Trophoblast cell (in vitro differentiated cells and primary cell): Measurements from ENCODE around the gene SH3YL1.

ENCODE experiments used
- DNase-seq, 2 donors: peaks; one replicate each; pipeline ENCODE4 v3.0.0-alpha.2; 2016
- H2AFZ ChIP-seq: 2 replicates; pipeline ENCODE4 v1.6.1; 2013; ENCODE audit warnings: low read length, moderate library complexity, mild to moderate bottlenecking; ENCODE audit not compliant: insufficient read depth, poor library complexity
- H2AK5ac ChIP-seq: 2 replicates; pipeline ENCODE4 v1.6.1; 2013; ENCODE audit warnings: mild to moderate bottlenecking, low read length
- H2BK120ac ChIP-seq: 2 replicates; pipeline ENCODE4 v1.6.1; 2013; ENCODE audit warnings: low read length, mild to moderate bottlenecking, moderate library complexity; ENCODE audit not compliant: insufficient read depth, poor library complexity
- H2BK12ac ChIP-seq: 2 replicates; pipeline ENCODE4 v1.6.1; 2013; ENCODE audit warnings: mild to moderate bottlenecking, low read length, moderate library complexity
- H2BK5ac ChIP-seq: 2 replicates; pipeline ENCODE4 v1.6.1; 2013; ENCODE audit warnings: low read length, low read depth, moderate library complexity, mild to moderate bottlenecking; ENCODE audit not compliant: poor library complexity
- H3K14ac ChIP-seq: 2 replicates; pipeline ENCODE4 v1.6.1; 2013; ENCODE audit warnings: mild to moderate bottlenecking, low read length
- H3K18ac ChIP-seq: 2 replicates; pipeline ENCODE4 v1.6.1; 2013; ENCODE audit warnings: mild to moderate bottlenecking, low read length
- H3K23ac ChIP-seq: 2 replicates; pipeline ENCODE4 v1.6.1; 2013; ENCODE audit warnings: low read length
- H3K27ac ChIP-seq: 2 replicates; pipeline ENCODE4 v1.5.1; 2013; ENCODE audit warnings: low read depth, mild to moderate bottlenecking, inconsistent platforms, low read length, moderate library complexity
- H3K27me3 ChIP-seq: 2 replicates; pipeline ENCODE4 v1.6.1; 2013; ENCODE audit warnings: inconsistent platforms, mild to moderate bottlenecking, low read length, moderate library complexity; ENCODE audit not compliant: insufficient read depth
- H3K36me3 ChIP-seq, 2 experiments: 1 replicate in 1 of 2; 2 replicates in 1 of 2; pipeline ENCODE4 v1.6.1; 2013; ENCODE audit warnings: low read length in 2 of 2, mild to moderate bottlenecking in 2 of 2, moderate library complexity in 1 of 2; ENCODE audit not compliant: insufficient read depth in 2 of 2, control insufficient read depth in 1 of 2
- H3K4ac ChIP-seq: 2 replicates; pipeline ENCODE4 v1.6.1; 2013; ENCODE audit warnings: low read depth, mild to moderate bottlenecking, low read length, moderate library complexity
- H3K4me1 ChIP-seq, 2 experiments: 1 replicate in 1 of 2; 2 replicates in 1 of 2; pipeline ENCODE4 v1.6.1; 2013; ENCODE audit warnings: low read length in 2 of 2, mild to moderate bottlenecking in 2 of 2, moderate library complexity in 1 of 2; ENCODE audit not compliant: insufficient read depth in 2 of 2, control insufficient read depth in 1 of 2
- H3K4me2 ChIP-seq: 2 replicates; pipeline ENCODE4 v1.6.1; 2013; ENCODE audit warnings: inconsistent platforms, mild to moderate bottlenecking, low read length, moderate library complexity
- H3K4me3 ChIP-seq: 2 replicates; pipeline ENCODE4 v1.5.1; 2013; ENCODE audit warnings: mild to moderate bottlenecking, low read depth, low read length, inconsistent platforms
- H3K79me1 ChIP-seq: one replicate; pipeline ENCODE4 v1.6.1; 2013; ENCODE audit warnings: low read length
- H3K79me2 ChIP-seq: 2 replicates; pipeline ENCODE4 v1.6.1; 2013; ENCODE audit warnings: low read length, mild to moderate bottlenecking; ENCODE audit not compliant: control insufficient read depth, insufficient read depth, poor library complexity
- H3K9ac ChIP-seq: 2 replicates; pipeline ENCODE4 v1.6.1; 2013; ENCODE audit warnings: mild to moderate bottlenecking, low read length
- H3K9me3 ChIP-seq: 2 replicates; pipeline ENCODE4 v1.6.1; 2013; ENCODE audit warnings: low read depth, mild to moderate bottlenecking, control low read depth, inconsistent platforms, low read length; ENCODE audit not compliant: insufficient read depth
- H4K12ac ChIP-seq: 2 replicates; pipeline ENCODE4 v1.6.1; 2013; ENCODE audit warnings: low read depth, mild to moderate bottlenecking, low read length, moderate library complexity
- H4K8ac ChIP-seq: 2 replicates; pipeline ENCODE4 v1.6.1; 2013; ENCODE audit warnings: low read depth, mild to moderate bottlenecking, low read length, moderate library complexity
- H4K91ac ChIP-seq: one replicate; pipeline ENCODE4 v1.6.1; 2013; ENCODE audit warnings: low read depth, mild to moderate bottlenecking, low read length, moderate library complexity
- WGBS: extraction: QIAGEN DNeasy Blood & Tissue Kit; methylation state at CpG from one replicate; pipeline ENCODE4 v1.1.7; 2013; ENCODE audit warnings: missing lambda C conversion rate; ENCODE audit not compliant: insufficient read length, insufficient coverage; ENCODE audit errors: extremely low coverage; 5-methylcytosine and 5-hydroxymethylcytosine counted together

The SH3YL1 gene

DNA sequence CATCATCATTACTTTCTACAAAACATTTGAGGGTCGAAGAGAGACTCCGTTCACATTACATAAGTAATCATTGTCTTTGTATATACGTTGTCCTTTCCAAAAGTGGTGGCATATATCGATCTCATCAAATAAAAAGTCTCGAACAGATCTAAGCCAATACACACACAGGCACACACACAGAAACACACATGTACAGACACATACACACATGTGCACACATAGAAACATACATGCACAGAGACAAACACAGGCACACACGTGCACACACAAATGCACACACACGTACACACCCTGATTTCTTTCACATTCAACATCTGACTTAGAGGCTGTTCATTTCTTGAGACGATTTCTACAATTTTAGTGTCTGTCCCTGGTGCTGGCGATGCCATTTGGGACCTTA, 41.5 kb upstream of the SH3YL1 start:
- Histone ChIP-seq H3K9ac (no peak overlapping the region), H3K79me2 (no peaks in the 10 kb centered on the region), H2AK5ac (no peak overlapping the region), H3K4me2 (no peak overlapping the region), H3K18ac (no peak overlapping the region), H2BK12ac (no peak overlapping the region), H3K14ac (no peak overlapping the region), H2AFZ (no peak overlapping the region), H3K27ac (no peak overlapping the region), H3K36me3 (no peaks in the 10 kb centered on the region), H3K79me1 (no peaks in the 10 kb centered on the region), H3K23ac (no peak overlapping the region), H3K4me3 (no peak overlapping the region), H4K91ac (no peak overlapping the region), H4K8ac (no peak overlapping the region), H2BK120ac (no peak overlapping the region), H2BK5ac (no peak overlapping the region), H4K12ac (no peak overlapping the region), H3K4me1 (peaks cover 7 to 8% of the 10 kb centered on the region in 2 experiments), H3K27me3 (no peaks in the 10 kb centered on the region), H3K9me3 (no peaks in the 10 kb centered on the region), H3K4ac (no peak overlapping the region)
- no CpG with 5 or more reads among the region's 9 CpGs for whole genome bisulfite sequencing
- no peak for DNase-seq

DNA sequence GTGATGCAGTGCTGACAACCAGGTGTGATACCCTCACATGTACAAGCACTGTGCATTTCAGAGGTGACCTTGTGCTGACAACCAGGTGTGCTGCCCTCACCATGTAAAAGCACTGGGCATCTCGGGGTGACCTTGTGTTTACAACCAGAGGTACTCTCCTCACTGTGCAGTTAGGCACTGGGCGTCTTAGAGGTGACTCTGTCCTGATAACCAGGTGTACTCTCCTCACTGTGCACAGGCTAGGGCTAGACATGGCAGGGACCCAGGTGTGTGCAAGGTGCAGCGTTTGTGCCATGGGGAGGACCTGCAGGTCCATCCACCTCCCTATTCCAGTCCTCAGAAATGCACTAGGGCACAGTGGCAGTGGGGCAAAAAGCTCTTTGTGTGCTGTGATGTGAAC, 32.5 kb upstream of the SH3YL1 start:
- no peak overlapping the region for H2BK5ac ChIP-seq
- no peaks in the 10 kb centered on the region for H3K27me3 ChIP-seq
- no peak overlapping the region for H4K8ac ChIP-seq
- H3K4me1 ChIP-seq: no peaks in the 10 kb centered on the region
- H4K91ac ChIP-seq: no peak overlapping the region
- H3K4ac ChIP-seq: no peak overlapping the region
- no peak overlapping the region for H3K27ac ChIP-seq
- no peak overlapping the region for H2BK120ac ChIP-seq
- no peak overlapping the region for H2BK12ac ChIP-seq
- no peak overlapping the region for H2AK5ac ChIP-seq
- H3K79me2 ChIP-seq: no peaks in the 10 kb centered on the region
- no peak overlapping the region for H3K4me2 ChIP-seq
- H3K79me1 ChIP-seq: no peaks in the 10 kb centered on the region
- H4K12ac ChIP-seq: no peak overlapping the region
- no peaks in the 10 kb centered on the region for H3K36me3 ChIP-seq
- no peak overlapping the region for H3K18ac ChIP-seq
- no peak overlapping the region for H3K14ac ChIP-seq
- DNase-seq: no peak
- WGBS: no CpG with 5 or more reads among the region's 3 CpGs
- peak overlapping the region; percentile 46 for H3K23ac ChIP-seq
- H3K9ac ChIP-seq: no peak overlapping the region
- no peak overlapping the region for H3K4me3 ChIP-seq
- H3K9me3 ChIP-seq: peaks cover 4% of the 10 kb centered on the region
- no peak overlapping the region for H2AFZ ChIP-seq

DNA sequence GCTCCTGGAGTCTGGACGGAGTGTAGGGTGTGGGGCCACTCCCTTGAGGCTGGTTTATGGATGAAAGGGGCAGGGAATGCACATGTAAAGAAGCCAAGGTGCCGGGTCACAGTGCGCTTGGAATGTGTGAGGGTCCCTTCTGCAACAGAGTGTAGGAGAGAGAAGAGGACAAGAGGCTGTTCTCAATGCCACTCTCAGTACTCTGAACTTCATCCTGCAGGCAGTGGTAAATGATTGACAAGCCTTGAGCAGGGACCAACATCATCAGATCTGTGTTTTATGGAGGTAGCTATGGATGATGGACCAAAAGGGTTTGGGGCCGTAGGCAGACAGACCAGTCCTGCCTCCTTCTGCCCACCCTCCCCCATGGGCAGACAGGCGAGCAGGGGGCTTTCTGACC, 31.3 kb upstream of the SH3YL1 start:
- H2BK120ac ChIP-seq: no peak overlapping the region
- H4K91ac ChIP-seq: no peak overlapping the region
- H2AK5ac ChIP-seq: no peak overlapping the region
- no peak overlapping the region for H3K14ac ChIP-seq
- H2AFZ ChIP-seq: no peak overlapping the region
- H3K4me1 ChIP-seq: no peaks in the 10 kb centered on the region
- H3K9me3 ChIP-seq: peaks cover 4% of the 10 kb centered on the region
- H3K79me1 ChIP-seq: no peaks in the 10 kb centered on the region
- no peak overlapping the region for H3K4me2 ChIP-seq
- no peak overlapping the region for H3K4me3 ChIP-seq
- H3K27me3 ChIP-seq: no peaks in the 10 kb centered on the region
- H3K18ac ChIP-seq: no peak overlapping the region
- no peak overlapping the region for H3K27ac ChIP-seq
- no peaks in the 10 kb centered on the region for H3K36me3 ChIP-seq
- no CpG with 5 or more reads among the region's 5 CpGs for WGBS
- H3K23ac ChIP-seq: no peak overlapping the region
- no peak overlapping the region for H3K4ac ChIP-seq
- H4K12ac ChIP-seq: no peak overlapping the region
- H2BK5ac ChIP-seq: no peak overlapping the region
- no peak overlapping the region for H2BK12ac ChIP-seq
- DNase-seq: no peak
- no peaks in the 10 kb centered on the region for H3K79me2 ChIP-seq
- no peak overlapping the region for H4K8ac ChIP-seq
- no peak overlapping the region for H3K9ac ChIP-seq

DNA sequence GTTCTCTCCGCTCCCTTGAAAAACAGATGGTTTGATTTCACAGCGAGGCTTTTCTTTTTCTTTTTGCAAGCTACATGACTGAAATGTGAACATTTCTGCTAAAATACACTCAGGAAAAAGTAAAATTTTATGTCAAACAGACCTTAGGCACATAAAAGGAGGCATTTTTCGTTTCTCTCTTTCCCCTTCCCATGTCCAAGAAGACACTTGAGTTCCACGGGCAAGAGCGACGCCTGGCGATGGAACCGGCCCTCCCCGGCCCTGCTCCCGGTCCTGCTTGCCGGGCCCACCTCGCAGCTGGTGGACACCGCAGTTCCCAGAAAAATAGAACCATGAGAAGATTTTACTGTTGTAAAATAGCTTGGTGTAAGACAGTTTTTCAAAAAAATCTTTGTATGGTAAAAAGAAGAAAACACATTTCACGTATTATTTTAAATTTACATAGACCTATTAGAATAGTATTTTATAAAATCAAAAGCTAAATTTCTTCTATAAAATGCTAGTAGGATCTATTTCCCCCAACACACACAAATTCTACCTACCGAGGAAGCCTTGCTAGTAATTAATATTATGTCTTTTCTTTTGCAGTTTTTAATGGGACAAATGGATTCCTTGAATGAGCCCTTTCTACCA, 26.4 kb upstream of the SH3YL1 start:
- Histone ChIP-seq H3K9ac (no peak overlapping the region), H4K91ac (no peak overlapping the region), H2BK5ac (no peak overlapping the region), H3K4me1 (peaks cover 10 to 11% of the 10 kb centered on the region in 2 experiments), H2BK12ac (no peak overlapping the region), H3K79me2 (no peaks in the 10 kb centered on the region), H3K23ac (no peak overlapping the region), H3K4me3 (peak overlapping the region; percentile 64), H2AK5ac (no peak overlapping the region), H3K9me3 (peaks cover under 1% of the 10 kb centered on the region), H3K27me3 (peaks cover 28% of the 10 kb centered on the region), H3K36me3 (no peaks in the 10 kb centered on the region), H3K18ac (no peak overlapping the region), H3K27ac (no peak overlapping the region), H4K12ac (no peak overlapping the region), H2BK120ac (no peak overlapping the region), H3K4ac (no peak overlapping the region), H3K79me1 (no peaks in the 10 kb centered on the region), H2AFZ (no peak overlapping the region), H3K4me2 (peak overlapping the region; percentile 80), H3K14ac (no peak overlapping the region), H4K8ac (no peak overlapping the region)
- DNase-seq: peak; percentile 66 to 78
- no CpG with 5 or more reads among the region's 15 CpGs for WGBS
